Neural progenitor cell (in vitro differentiated cells): ENCODE measurements around the gene OIP5. TPM values are rescaled to one million over a fixed set of nuclear protein-coding genes. Genes with fewer than 3 reads are reported as not detected.

Experiments used
- DNase-seq: peaks from one replicate; pipeline ENCODE4 v3.0.0-alpha.2; 2016; ENCODE audit warnings: low spot score
- H2AFZ ChIP-seq: fragments of 200-600 bp; sonication (generic); replicated peaks from 2 replicates; pipeline ENCODE4 v1.6.1; 2016; ENCODE audit warnings: antibody characterized with exemption
- H3F3A ChIP-seq: fragments of 200-600 bp; sonication (generic); 2 replicates; pipeline ENCODE4 v1.6.1; 2016; ENCODE audit warnings: antibody characterized with exemption, low read depth
- H3K27ac ChIP-seq: fragments of 200-600 bp; sonication (generic); 2 replicates; pipeline ENCODE4 v1.5.1; 2016; ENCODE audit warnings: mild to moderate bottlenecking
- H3K27me3 ChIP-seq: fragments of 200-600 bp; sonication (generic); 2 replicates; pipeline ENCODE4 v1.6.1; 2016; ENCODE audit warnings: mild to moderate bottlenecking, moderate library complexity
- H3K36me3 ChIP-seq: fragments of 200-600 bp; sonication (generic); 2 replicates; pipeline ENCODE4 v1.5.1; 2016
- H3K4me1 ChIP-seq: fragments of 200-600 bp; sonication (generic); 2 replicates; pipeline ENCODE4 v1.6.1; 2016; ENCODE audit warnings: mixed run types
- H3K4me2 ChIP-seq: fragments of 200-600 bp; sonication (generic); 2 replicates; pipeline ENCODE4 v1.6.1; 2016
- H3K4me3 ChIP-seq: fragments of 200-600 bp; sonication (generic); 2 replicates; pipeline ENCODE4 v1.5.1; 2016
- H3K79me2 ChIP-seq: fragments of 200-600 bp; sonication (generic); 2 replicates; pipeline ENCODE4 v1.6.1; 2016; ENCODE audit warnings: low read depth
- H3K9ac ChIP-seq: fragments of 200-600 bp; sonication (generic); 2 replicates; pipeline ENCODE4 v1.6.1; 2016
- H3K9me3 ChIP-seq: fragments of 200-600 bp; sonication (generic); 2 replicates; pipeline ENCODE4 v1.5.1; 2016; ENCODE audit warnings: low read depth
- H4K20me1 ChIP-seq: fragments of 200-600 bp; sonication (generic); 2 replicates; pipeline ENCODE4 v1.6.1; 2016; ENCODE audit warnings: low read depth
- H3K27ac Mint-ChIP-seq: 3 replicates; pipeline ENCODE4 v1.8.0; 2021; ENCODE audit warnings: mixed read lengths
- H3K27me3 Mint-ChIP-seq: 2 replicates; pipeline ENCODE4 v1.8.0; 2022; ENCODE audit warnings: low read depth, mild to moderate bottlenecking, inconsistent platforms, moderate library complexity, mixed read lengths; ENCODE audit not compliant: insufficient read depth
- H3K36me3 Mint-ChIP-seq: 3 replicates; pipeline ENCODE4 v1.8.0; 2021; ENCODE audit warnings: mixed read lengths
- H3K4me1 Mint-ChIP-seq: 3 replicates; pipeline ENCODE4 v1.8.0; 2021; ENCODE audit warnings: mixed read lengths
- H3K4me3 Mint-ChIP-seq: 3 replicates; pipeline ENCODE4 v1.8.0; 2021; ENCODE audit warnings: mild to moderate bottlenecking, moderate library complexity, mixed read lengths
- H3K9me3 Mint-ChIP-seq: 3 replicates; pipeline ENCODE4 v1.8.0; 2020; ENCODE audit warnings: mixed read lengths
- CTCF ChIP-seq: fragments of 200-600 bp; sonication (generic); IDR thresholded peaks from 2 replicates; pipeline ENCODE4 v1.5.1; 2017; ENCODE audit warnings: antibody characterized with exemption, mild to moderate bottlenecking
- EZH2 ChIP-seq: fragments of 200-600 bp; sonication (generic); IDR thresholded peaks from 2 replicates; pipeline ENCODE4 v1.6.1; 2017; ENCODE audit warnings: antibody characterized with exemption, mild to moderate bottlenecking, moderate library complexity
- EZH2phosphoT487 ChIP-seq: fragments of 200-600 bp; sonication (generic); IDR thresholded peaks from 2 replicates; pipeline ENCODE4 v1.6.1; 2017; ENCODE audit warnings: antibody characterized with exemption
- total RNA-seq: library from RNA; depleted of rRNA; stranded (reverse); fragments of >200 nt; gene quantifications from 2 replicates; pipeline ENCODE4 v1.2.3, GENCODE V29; 2015; ENCODE audit warnings: low replicate concordance

Gene OIP5
- total RNA-seq = 70.2 and 80.9 TPM in 2 replicates

- H3K4me1 Mint-ChIP-seq = peaks cover 23% of the 10 kb centered on the region
- peaks cover 68% of the 10 kb centered on the region for H3K79me2 ChIP-seq
- H3K27ac Mint-ChIP-seq = peak within 1 kb of the TSS; percentile 99
- H3K9me3 ChIP-seq = no peaks in the 10 kb centered on the region
- peak within 1 kb of the TSS; percentile 89 for H3K4me2 ChIP-seq
- peaks cover 40% of the 10 kb centered on the region for H4K20me1 ChIP-seq
- DNase-seq = peak; percentile 100
- peaks cover 2% of the 10 kb centered on the region for H3K27me3 Mint-ChIP-seq
- no peaks in the 10 kb centered on the region for H3K9me3 Mint-ChIP-seq
- peaks cover 4% of the 10 kb centered on the region for H3K36me3 ChIP-seq
- peaks cover 22% of the 10 kb centered on the region for H3K4me1 ChIP-seq
- peaks cover 14% of the 10 kb centered on the region for H3K36me3 Mint-ChIP-seq
- peak; percentile 0 for TF ChIP-seq EZH2
- TF ChIP-seq EZH2phosphoT487 = no peak
- TF ChIP-seq CTCF = peak; percentile 63
- peak within 1 kb of the TSS; percentile 91 for H3K4me3 ChIP-seq
- peaks cover 29% of the 10 kb centered on the region for H3F3A ChIP-seq
- no peaks in the 10 kb centered on the region for H3K27me3 ChIP-seq
- H2AFZ ChIP-seq = peak within 1 kb of the TSS; percentile 98
- H3K27ac ChIP-seq = peak within 1 kb of the TSS; percentile 68
- peak within 1 kb of the TSS; percentile 73 for H3K9ac ChIP-seq
- H3K4me3 Mint-ChIP-seq = peak within 1 kb of the TSS; percentile 100
These were observed at the start of gene OIP5, which contains the start of gene NUSAP1 for GRCh38 chr15:41332194-41333025. Gene OIP5 (minus strand): TSS chr15:41332591. CDS start chr15:41332561, 30 bp downstream. Gene NUSAP1 (plus strand): TSS chr15:41332881. CDS start chr15:41332958, 77 bp downstream.

GRCh38 chr15:41377978-41378377, 45.6 kb upstream of the OIP5 start:
- Histone ChIP-seq H3K9ac (no peak overlapping the region), H3K36me3 (peaks cover 45% of the 10 kb centered on the region), H3K4me3 (no peak overlapping the region), H3K27me3 (no peaks in the 10 kb centered on the region), H3K4me2 (no peak overlapping the region), H2AFZ (no peak overlapping the region), H3K4me1 (no peaks in the 10 kb centered on the region), H3K9me3 (peaks cover 8% of the 10 kb centered on the region), H3F3A (peaks cover 38% of the 10 kb centered on the region), H3K79me2 (no peaks in the 10 kb centered on the region), H3K27ac (no peak overlapping the region), H4K20me1 (no peaks in the 10 kb centered on the region)
- Mint-ChIP-seq H3K27me3 (no peaks in the 10 kb centered on the region), H3K36me3 (peaks cover 42% of the 10 kb centered on the region), H3K9me3 (peaks cover 7% of the 10 kb centered on the region), H3K4me1 (no peaks in the 10 kb centered on the region), H3K27ac (no peak overlapping the region), H3K4me3 (no peak overlapping the region)
- no peak for DNase-seq
- TF ChIP-seq CTCF (no peak), EZH2 (no peak), EZH2phosphoT487 (no peak)

- Histone ChIP-seq H3K9me3 (no peaks in the 10 kb centered on the region), H3K4me3 (no peak overlapping the region), H3K79me2 (no peaks in the 10 kb centered on the region), H3K4me2 (no peak overlapping the region), H3K27me3 (no peaks in the 10 kb centered on the region), H2AFZ (no peak overlapping the region), H3F3A (peaks cover 2% of the 10 kb centered on the region), H3K9ac (no peak overlapping the region), H3K4me1 (no peaks in the 10 kb centered on the region), H4K20me1 (peaks cover 27% of the 10 kb centered on the region), H3K27ac (no peak overlapping the region), H3K36me3 (peaks cover 39% of the 10 kb centered on the region)
- Mint-ChIP-seq H3K27ac (no peak overlapping the region), H3K9me3 (no peaks in the 10 kb centered on the region), H3K27me3 (no peaks in the 10 kb centered on the region), H3K36me3 (peaks cover 35% of the 10 kb centered on the region), H3K4me1 (no peaks in the 10 kb centered on the region), H3K4me3 (no peak overlapping the region)
- DNase-seq = no peak
- TF ChIP-seq EZH2phosphoT487 (no peak), EZH2 (no peak), CTCF (no peak)
These were observed 35.0 kb upstream of the OIP5 start for GRCh38 chr15:41367418-41367817.
